RPMI7951 (cell line): Measurements from ENCODE around the gene PDLIM5. TPM values are rescaled to one million over a fixed set of nuclear protein-coding genes. Genes with fewer than 3 reads are reported as not detected.
"Not testable (repeated sequence)": the region's sequence is repeated elsewhere in the genome, so short reads cannot be mapped to it uniquely, and the experiment has no call there.

Experiments
- DNase-seq: peaks from one replicate; pipeline ENCODE4 v3.0.0-alpha.2; 2012; ENCODE audit warnings: low read depth
- total RNA-seq: library from RNA; depleted of rRNA; stranded (reverse); fragments of >200 nt; shearing (Covaris generic); gene quantifications from 2 replicates; pipeline ENCODE4 v1.2.3, GENCODE V29; 2014

PDLIM5 gene
- total RNA-seq, 1 experiment from 2014 or later: 55.9 TPM

- no peak for DNase-seq
These were observed 78.3 kb downstream of the PDLIM5 start for GRCh38 chr4:94530073-94530472.

- DNase-seq: peak; percentile 91
These were observed 80.4 kb downstream of the PDLIM5 start for GRCh38 chr4:94531991-94532789.

GRCh38 chr4:94533405-94534223 lies 81.9 kb downstream of the PDLIM5 start:
- DNase-seq: no peak

DNA sequence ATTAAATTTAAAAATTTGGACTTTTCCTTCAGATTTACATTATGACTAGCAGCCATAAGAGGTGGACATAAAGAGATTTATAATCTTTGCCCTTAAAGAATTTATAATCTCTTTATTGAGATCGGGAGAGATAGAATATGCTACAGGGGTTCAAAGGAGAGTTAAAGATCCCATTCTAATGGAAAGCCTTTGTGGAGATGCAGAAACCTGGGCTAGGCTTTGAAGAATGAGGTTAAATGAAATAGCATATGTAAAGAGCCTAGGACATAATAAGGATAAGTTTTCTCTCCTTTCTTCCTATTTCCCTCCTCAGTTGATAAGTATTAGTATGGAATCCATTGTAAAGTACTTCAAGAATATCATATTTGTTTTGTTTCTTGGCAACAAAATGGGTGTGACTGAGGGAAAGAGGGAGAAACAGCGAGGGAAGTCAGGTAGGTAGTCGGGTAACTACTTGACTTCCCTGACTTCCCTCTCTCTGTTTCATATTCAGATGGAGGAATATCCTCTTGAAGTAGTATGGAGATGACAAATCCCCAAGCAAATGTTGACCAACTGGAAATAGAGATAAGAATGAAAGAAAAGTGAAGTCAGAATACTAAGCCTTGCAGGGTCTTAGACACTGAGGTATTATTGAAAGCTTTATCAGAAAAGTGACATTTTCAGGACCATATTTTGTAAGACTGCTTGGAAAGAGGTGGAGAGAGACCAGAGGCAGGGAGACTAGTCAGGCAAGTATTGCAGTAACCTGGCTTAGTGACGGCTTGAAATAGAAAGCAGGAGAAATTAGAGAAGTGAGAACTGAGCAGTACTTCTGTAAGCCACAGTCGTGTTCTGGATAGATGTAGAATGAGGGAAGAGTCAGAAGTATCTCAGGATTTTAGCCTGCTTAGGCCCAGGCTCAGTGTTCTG lies 82.9 kb downstream of the PDLIM5 start:
- no peak for DNase-seq

DNA sequence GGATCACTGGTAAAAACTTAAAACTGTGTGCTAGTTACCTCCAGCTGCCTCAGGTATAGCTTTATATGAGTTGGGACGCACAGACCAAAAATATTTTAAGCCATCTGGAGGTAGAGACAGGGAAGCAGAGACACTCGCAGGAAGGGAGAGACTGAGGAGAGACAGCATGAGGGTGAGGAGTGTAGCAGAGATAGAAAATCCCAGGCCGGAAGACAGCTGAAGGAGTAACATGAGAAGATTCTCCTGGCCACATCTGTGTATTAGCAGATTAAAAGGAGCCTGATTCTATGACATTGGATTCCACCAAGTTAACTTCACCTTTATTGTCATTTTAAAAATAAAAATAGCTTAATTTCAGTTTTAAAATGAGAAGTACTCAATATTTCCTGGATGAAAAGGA lies 84.3 kb downstream of the PDLIM5 start:
- DNase-seq: no peak

GRCh38 chr4:94536649-94537469 lies 85.1 kb downstream of the PDLIM5 start:
- no peak for DNase-seq

DNA sequence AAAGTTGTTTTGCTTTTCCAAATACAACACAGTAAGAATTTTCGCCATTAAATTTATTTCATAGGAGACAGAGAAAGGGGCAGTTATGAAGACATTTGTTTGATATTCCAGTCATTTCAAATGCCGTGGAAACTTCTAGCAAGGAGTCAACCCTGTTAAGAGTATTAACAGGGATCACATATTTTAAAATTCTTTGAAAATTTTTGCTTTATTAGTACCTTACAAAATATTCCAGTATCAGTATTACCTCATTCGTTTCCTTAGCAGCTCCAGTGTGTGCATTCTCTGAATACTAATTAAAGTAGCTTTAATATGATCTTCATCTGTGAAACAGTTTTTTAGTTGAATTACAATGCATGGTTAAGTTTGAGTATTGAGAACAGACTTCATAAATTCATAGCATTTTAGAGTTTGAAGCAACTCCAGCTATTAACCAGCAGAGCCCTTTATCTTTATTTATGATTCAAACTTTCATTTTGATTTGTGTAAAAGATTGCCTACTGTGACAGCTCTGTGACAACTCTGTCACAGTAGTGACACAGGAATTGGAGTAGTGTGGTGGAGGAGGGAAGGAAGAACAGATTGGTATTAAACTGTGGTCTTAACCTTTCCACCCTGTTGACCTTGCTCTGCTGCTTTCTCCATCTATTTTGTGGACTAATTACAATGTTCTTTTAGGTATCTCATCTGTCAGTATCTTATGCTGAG lies 86.3 kb downstream of the PDLIM5 start:
- no peak for DNase-seq

DNA sequence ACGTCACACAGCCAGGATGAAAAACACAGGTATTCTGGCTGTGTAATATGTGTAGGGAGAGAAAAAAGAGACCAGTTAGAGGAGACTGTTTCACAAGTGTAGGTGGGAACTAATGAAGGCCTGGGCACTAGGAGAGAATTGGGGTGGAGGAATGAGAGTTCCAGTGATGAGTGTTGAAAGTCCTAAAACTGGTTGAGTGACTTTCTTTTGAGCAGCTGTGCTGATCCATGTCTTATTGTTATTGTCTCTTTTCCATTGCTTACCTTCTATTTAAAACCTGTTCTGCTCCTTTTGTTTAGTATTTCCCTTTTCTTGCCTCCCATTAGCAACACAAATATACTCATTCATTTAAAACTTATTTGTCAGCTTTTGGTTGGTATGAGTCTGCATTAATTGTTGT lies 88.7 kb downstream of the PDLIM5 start:
- no peak for DNase-seq

DNA sequence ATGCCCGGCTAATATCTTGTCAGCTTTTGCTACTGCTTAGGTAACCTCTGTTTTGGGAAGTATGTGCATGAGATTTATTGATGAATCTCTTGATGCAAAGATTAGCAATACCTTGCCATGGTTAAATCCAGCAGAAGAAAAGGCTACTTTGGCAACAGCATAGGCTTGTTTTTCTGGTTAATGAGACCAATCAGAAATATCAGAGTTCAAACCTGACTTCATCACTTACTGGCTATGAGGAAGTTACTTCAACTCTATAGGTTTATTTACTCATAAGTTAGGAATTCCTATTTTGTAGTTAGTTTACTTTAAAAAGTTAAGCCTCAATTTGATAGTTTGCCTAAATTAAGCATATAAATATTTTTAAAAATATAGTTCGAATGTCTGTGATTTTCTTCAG lies 93.1 kb downstream of the PDLIM5 start:
- no peak for DNase-seq

DNA sequence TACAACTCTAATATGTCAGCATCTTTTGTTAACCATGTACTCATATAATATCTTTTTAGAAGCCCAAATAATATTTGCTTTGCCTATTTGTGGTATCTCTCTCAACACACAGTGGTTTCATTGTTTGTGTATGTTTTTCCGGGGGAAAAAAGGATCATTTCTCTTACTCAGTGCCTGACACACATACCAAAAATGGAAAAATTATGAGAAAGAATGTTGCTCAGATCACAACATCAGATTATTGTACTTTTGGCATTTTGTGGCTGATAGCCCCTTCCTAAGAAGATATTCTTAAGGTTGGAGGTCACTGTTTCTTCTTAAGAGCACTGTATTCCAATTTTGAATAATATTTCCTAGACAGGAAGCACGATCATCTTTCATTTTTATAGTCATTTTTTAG lies 93.6 kb downstream of the PDLIM5 start:
- peak; percentile 57 for DNase-seq

GRCh38 chr4:94546949-94547348 lies 95.2 kb downstream of the PDLIM5 start:
- DNase-seq: no peak

DNA sequence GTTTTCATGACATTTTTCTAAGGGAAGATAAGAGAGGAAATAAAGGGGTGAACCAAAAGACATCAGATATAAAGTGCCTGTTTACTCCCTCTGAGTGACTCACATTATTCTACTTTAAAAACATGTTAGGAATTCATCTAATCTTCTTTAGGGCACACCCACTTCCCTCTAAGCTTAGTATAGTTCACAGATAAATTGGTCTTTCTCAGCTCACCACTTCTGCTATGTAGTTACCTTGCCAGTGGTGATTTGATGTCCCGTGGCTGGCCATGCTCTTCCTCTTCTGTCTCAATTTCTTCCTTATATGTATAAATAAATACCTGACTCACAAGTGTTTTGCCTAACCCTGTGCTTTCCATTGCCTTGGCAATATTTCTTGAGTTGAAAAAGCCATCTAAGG lies 96.8 kb downstream of the PDLIM5 start:
- DNase-seq: peak; percentile 73

DNA sequence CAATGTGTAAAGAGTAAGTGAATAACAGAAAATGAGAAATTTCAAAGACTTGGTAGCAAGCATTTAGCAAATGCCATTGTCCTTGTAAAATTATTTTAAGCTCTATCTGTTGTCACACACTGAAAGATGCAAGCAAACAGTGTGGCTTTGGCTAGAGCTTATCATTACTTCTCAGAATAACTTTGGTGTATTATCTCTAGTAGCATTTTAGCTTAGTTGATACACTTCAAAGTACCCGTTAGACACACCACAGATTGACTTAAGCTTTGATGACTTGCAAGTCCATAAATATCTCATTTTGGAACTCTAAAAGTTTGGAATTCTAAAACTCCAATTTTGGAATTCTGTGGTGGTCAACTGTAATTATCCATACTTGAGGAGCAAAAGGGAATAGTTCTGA lies 98.6 kb downstream of the PDLIM5 start:
- no peak for DNase-seq

GRCh38 chr4:94550851-94551250 lies 99.1 kb downstream of the PDLIM5 start:
- no peak for DNase-seq

DNA sequence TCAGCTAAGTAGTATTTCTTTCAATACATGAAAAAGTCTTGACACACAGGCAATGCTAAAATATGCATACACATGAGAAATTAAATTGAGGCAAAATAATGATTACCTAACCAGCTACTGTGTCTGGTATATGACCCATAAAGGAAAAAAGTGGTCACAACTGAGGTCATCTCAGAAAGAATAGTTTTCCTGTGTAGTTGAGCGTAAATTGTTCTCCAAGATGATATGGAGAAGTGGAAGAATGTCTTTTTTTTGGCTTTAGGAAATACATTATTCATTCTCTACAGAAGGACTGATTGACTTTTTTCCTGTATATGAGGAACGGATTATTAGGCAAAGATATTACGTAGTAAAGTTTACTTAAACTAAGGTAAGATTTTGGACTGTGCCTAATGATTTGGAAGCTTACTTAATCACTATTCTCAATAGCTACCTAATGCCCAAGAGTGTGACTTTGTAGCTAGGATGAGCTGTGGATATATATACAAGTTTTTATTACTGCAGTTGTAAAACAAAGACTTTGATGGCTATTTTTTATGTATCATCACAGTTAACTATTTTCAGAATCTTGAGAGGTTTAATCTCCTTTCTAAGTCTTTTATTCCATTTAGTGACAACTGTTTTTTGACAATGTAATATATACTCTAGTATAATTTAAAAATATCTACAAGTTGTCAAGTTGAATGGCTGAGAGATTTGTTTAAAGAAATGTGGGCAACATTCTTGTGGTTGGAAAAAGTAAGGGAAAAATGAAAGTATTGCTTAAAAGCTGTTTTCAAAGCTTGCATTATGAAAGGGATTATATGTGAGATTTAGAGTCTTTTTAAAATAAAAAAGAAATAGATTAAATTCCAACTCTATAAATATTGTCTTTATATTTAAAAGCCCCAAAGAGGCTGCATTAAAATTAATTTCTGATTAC lies 100.2 kb downstream of the PDLIM5 start:
- DNase-seq: peak; percentile 26

GRCh38 chr4:94556047-94556446 lies 104.3 kb downstream of the PDLIM5 start:
- DNase-seq: not testable (repeated sequence)

- DNase-seq: not testable (repeated sequence)
These were observed 105.9 kb downstream of the PDLIM5 start for GRCh38 chr4:94557632-94558031.

- no peak for DNase-seq
These were observed 106.7 kb downstream of the PDLIM5 start for GRCh38 chr4:94558392-94558904.

- DNase-seq: peak; percentile 7
These were observed 107.6 kb downstream of the PDLIM5 start for GRCh38 chr4:94559351-94559806.
